HepG2 (cell line): ENCODE results near the gene WRAP73. TPM values are rescaled to one million over a fixed set of nuclear protein-coding genes. Genes with fewer than 3 reads are reported as not detected.

Experiments used
- ATAC-seq: fragments of 200-7000 bp; cut with Tn5 transposase; 3 replicates; pipeline ENCODE4 v1.9.1; 2020; ENCODE audit warnings: mild to moderate bottlenecking, moderate library complexity
- BruUV-seq: library from RNA; stranded (reverse); fragments of 400-500 nt; replicated peaks from 2 replicates; lab custom pipeline; 2021; lab: Mats Ljungman, UMichigan
- CTCF ChIA-PET: fragments of 300-600 bp; formaldehyde crosslinking; extraction: SDS; loops from one replicate; lab custom pipeline; 2021; ENCODE audit warnings: low total read pairs, inconsistent platforms, low intra/inter-chr PET ratio; lab: Yijun Ruan, JAX
- POLR2A ChIA-PET: fragments of 350-600 bp; sonication (Branson Sonifier 250); formaldehyde crosslinking; loops from one replicate; lab custom pipeline; 2020; ENCODE audit warnings: antibody characterized with exemption, inconsistent platforms; lab: Yijun Ruan, JAX
- DNase-seq: peaks from one replicate; pipeline ENCODE4 v3.0.0-alpha.2; 2015; ENCODE audit warnings: low spot score
- FAIRE-seq: peaks from 3 replicates; lab custom pipeline; 2011; peaks lifted over from hg19 to GRCh38; lab: Jason Lieb, UNC
- H2AFZ ChIP-seq: one replicate; pipeline ENCODE4 v1.6.1; 2011; ENCODE audit warnings: low read length, inconsistent platforms
- H3K27ac ChIP-seq: fragments of 300-600 bp; 3 replicates; pipeline ENCODE4 v1.8.0; 2011; ENCODE audit warnings: mixed run types, mild to moderate bottlenecking, mixed read lengths, low read length, inconsistent platforms; ENCODE audit not compliant: insufficient read depth; ENCODE audit errors: extremely low read length
- H3K27me3 ChIP-seq, 2 experiments: fragments of 200-600 bp in 1 of 2; 2 replicates in 1 of 2; 3 replicates in 1 of 2; pipeline versions ENCODE4 v1.6.0 to v1.8.0; 2011; ENCODE audit warnings: low read length in 2 of 2, mild to moderate bottlenecking in 2 of 2, moderate library complexity in 2 of 2, inconsistent platforms in 1 of 2; ENCODE audit not compliant: insufficient read depth in 2 of 2, control insufficient read depth in 1 of 2
- H3K36me3 ChIP-seq, 2 experiments: fragments of 200-600 bp in 1 of 2; replicated peaks in 1 of 2; 2 replicates in 1 of 2; 3 replicates in 1 of 2; pipeline versions ENCODE4 v1.5.1 to v1.8.0; 2011; ENCODE audit warnings: low read length in 2 of 2, inconsistent platforms in 1 of 2; ENCODE audit not compliant: insufficient read depth in 2 of 2, control insufficient read depth in 1 of 2
- H3K4me1 ChIP-seq: 2 replicates; pipeline ENCODE4 v1.5.1; 2012; ENCODE audit warnings: low read length, inconsistent platforms; ENCODE audit not compliant: insufficient read depth
- H3K4me2 ChIP-seq: 2 replicates; pipeline ENCODE4 v1.6.0; 2011; ENCODE audit warnings: low read depth, low read length, inconsistent platforms
- H3K4me3 ChIP-seq, 3 experiments: fragments of 200-600 bp in 1 of 3; sonication (generic), shearing (Covaris generic) in 1 of 3; replicated peaks in 1 of 3; 2 replicates each; pipeline ENCODE4 v1.5.1; 2011 to 2016; ENCODE audit warnings: low read length in 3 of 3, inconsistent platforms in 2 of 3, low read depth in 2 of 3, mild to moderate bottlenecking in 2 of 3, control low read depth in 1 of 3, mixed read lengths in 1 of 3; ENCODE audit not compliant: insufficient read depth in 1 of 3
- H3K79me2 ChIP-seq: one replicate; pipeline ENCODE4 v1.6.1; 2011; ENCODE audit warnings: low read length, inconsistent platforms; ENCODE audit not compliant: insufficient read depth
- H3K9ac ChIP-seq: 2 replicates; pipeline ENCODE4 v1.6.0; 2011; ENCODE audit warnings: mild to moderate bottlenecking, low read depth, low read length, inconsistent platforms; ENCODE audit not compliant: insufficient read depth
- H3K9me3 ChIP-seq: 2 replicates; pipeline ENCODE4 v1.5.1; 2012; ENCODE audit warnings: mild to moderate bottlenecking, low read length
- H4K20me1 ChIP-seq: 2 replicates; pipeline ENCODE4 v1.6.0; 2011; ENCODE audit warnings: inconsistent platforms, mild to moderate bottlenecking, low read length, moderate library complexity; ENCODE audit not compliant: insufficient read depth
- ATF7-NPFF ChIP-seq: sonication (generic); formaldehyde crosslinking; IDR thresholded peaks from 2 replicates; pipeline ENCODE4 v1.8.1; 2023; ENCODE audit warnings: mild to moderate bottlenecking, low read depth, missing genetic modification reagents, moderate library complexity
- ISL2 ChIP-seq: sonication (generic); formaldehyde crosslinking; IDR thresholded peaks from 2 replicates; pipeline ENCODE4 v1.5.0; 2020; ENCODE audit warnings: missing genetic modification reagents
- MXD1 ChIP-seq: sonication (generic); formaldehyde crosslinking; IDR thresholded peaks from 2 replicates; pipeline ENCODE4 v1.4.0; 2020; ENCODE audit warnings: mild to moderate bottlenecking, missing genetic modification reagents
- POLR2AphosphoS2 ChIP-seq: IDR thresholded peaks from 2 replicates; pipeline ENCODE4 v1.6.1; 2011; ENCODE audit warnings: low read depth, low read length, improper control_type of control experiment
- RBM22 ChIP-seq: fragments of 200-400 bp; formaldehyde crosslinking; optimal IDR thresholded peaks from 2 replicates; pipeline ENCODE3; 2017; ENCODE audit warnings: mild to moderate bottlenecking, low read length, moderate library complexity
- RFXAP ChIP-seq: sonication (generic); formaldehyde crosslinking; IDR thresholded peaks from 2 replicates; pipeline ENCODE4 v1.4.0; 2020; ENCODE audit warnings: missing genetic modification reagents, borderline replicate concordance
- ZBTB42 ChIP-seq: sonication (generic); formaldehyde crosslinking; IDR thresholded peaks from 2 replicates; pipeline ENCODE4 v1.5.0; 2020; ENCODE audit warnings: mild to moderate bottlenecking, missing genetic modification reagents
- ZFX ChIP-seq: sonication (generic); formaldehyde crosslinking; IDR thresholded peaks from 2 replicates; pipeline ENCODE4 v1.4.0; 2020; ENCODE audit warnings: mild to moderate bottlenecking, low read depth, missing genetic modification reagents, moderate library complexity
- ZHX1 ChIP-seq: sonication (generic); formaldehyde crosslinking; IDR thresholded peaks from 2 replicates; pipeline ENCODE4 v1.8.1; 2022; ENCODE audit warnings: low read depth, mild to moderate bottlenecking, missing genetic modification reagents
- ZNF577 ChIP-seq: sonication (generic); formaldehyde crosslinking; IDR thresholded peaks from 2 replicates; pipeline ENCODE4 v1.4.0; 2020; ENCODE audit warnings: mild to moderate bottlenecking, low read depth, missing genetic modification reagents, borderline replicate concordance
- ZNF614 ChIP-seq: IDR thresholded peaks from 2 replicates; pipeline ENCODE4 v1.6.1; 2018; ENCODE audit warnings: missing biosample characterization, missing genetic modification reagents, inconsistent platforms, borderline replicate concordance
- ZNF878 ChIP-seq: sonication (generic); formaldehyde crosslinking; IDR thresholded peaks from 2 replicates; pipeline ENCODE4 v1.8.1; 2023; ENCODE audit warnings: mild to moderate bottlenecking, missing genetic modification reagents, moderate library complexity
- ZNF879 ChIP-seq: sonication (generic); formaldehyde crosslinking; IDR thresholded peaks from 2 replicates; pipeline ENCODE4 v1.8.1; 2023; ENCODE audit warnings: missing genetic modification reagents
- WGBS: methylation state at CpG from one replicate; pipeline ENCODE4 v1.1.6; 2017; ENCODE audit warnings: low lambda C conversion rate; 5-methylcytosine and 5-hydroxymethylcytosine counted together
- in situ Hi-C: cut with HindIII; loops from 2 replicates; pipeline ENCODE4 v1.10.0; 2017; ENCODE audit warnings: low pct_unique_long_range_greater_than_20kb; ENCODE audit not compliant: extremely low pct_ligation_motif_present
- intact Hi-C: fragments of 100-400 bp; cut with micrococcal nuclease; formaldehyde crosslinking; loops from one replicate; pipeline ENCODE4 v1.10.0; 2022; ENCODE audit not compliant: unreplicated experiment
- polyA plus RNA-seq, 8 experiments: library from polyadenylated mRNA; depleted of rRNA in 3 of 8; stranded (reverse) in 7 of 8; unstranded in 1 of 8; fragments of >200 nt; fragmentation: Illumina TruSeq in 4 of 8; extraction: Trizol in 4 of 8; gene quantifications; 2 replicates each; pipeline versions ENCODE4 v1.2.1 to v1.2.3, GENCODE V29; 2011 to 2016; ENCODE audit warnings: low read depth in 4 of 8, missing spikeins in 1 of 8, mixed read lengths in 1 of 8; ENCODE audit not compliant: insufficient read depth in 1 of 8
- total RNA-seq, 5 experiments: library from RNA; depleted of rRNA; stranded (reverse); fragments of >200 nt; fragmentation: Illumina TruSeq; extraction: Trizol; gene quantifications; 2 replicates each; pipeline ENCODE4 v1.2.3, GENCODE V29; 2016; ENCODE audit warnings: low read depth in 1 of 5

WRAP73 gene
- total and polyA plus RNA-seq, 2 of the 13 experiments (the other 11 are each of a cell fraction or from before 2014, with no cell fraction given): 18.1 to 40.4 TPM

GRCh38 chr1:3602375-3602774 lies 47.5 kb downstream of the WRAP73 start (continued):
- no peak for TF ChIP-seq ZNF879 (CRISPR knock-in tag)
- TF ChIP-seq ATF7-NPFF: no peak
- TF ChIP-seq ZNF878 (CRISPR knock-in tag): no peak
- TF ChIP-seq ZFX (CRISPR knock-in tag): no peak

GRCh38 chr1:3601743-3602142 lies 48.2 kb downstream of the WRAP73 start:
- TF ChIP-seq ZNF614 (CRISPR knock-in tag): no peak
- TF ChIP-seq ISL2 (CRISPR knock-in tag): no peak
- no peak for TF ChIP-seq ZHX1 (CRISPR knock-in tag)
- TF ChIP-seq ZNF577: no peak
- no peak for TF ChIP-seq MXD1
- no peak for TF ChIP-seq RBM22
- TF ChIP-seq POLR2AphosphoS2: no peak
- no peak for TF ChIP-seq ZBTB42 (CRISPR knock-in tag)
- TF ChIP-seq RFXAP: no peak
- CTCF ChIA-PET: no interaction called here
- intact Hi-C loops: no loop called here

More at GRCh38 chr1:3601743-3602142, 48.2 kb downstream of the WRAP73 start:
- no peaks in the 10 kb centered on the region for H3K9me3 ChIP-seq
- in situ Hi-C loops: no loop called here
- POLR2A ChIA-PET: no interaction called here
- H4K20me1 ChIP-seq: 0 out of 2 replicates have a peak, but pooled peaks cover 3% of the 10 kb centered on the region
- no peak overlapping the region for H3K9ac ChIP-seq
- FAIRE-seq (no peak), DNase-seq (no peak), ATAC-seq (no peak)
- no TSS peak for BruUV-seq
- H3K27me3 ChIP-seq: peaks cover 25 to 96% of the 10 kb centered on the region in 2 experiments
- no peak overlapping the region for H3K4me3 ChIP-seq
- peaks cover 19% of the 10 kb centered on the region for H3K4me1 ChIP-seq
- 11% methylated on average over 9 of the region's 16 CpGs for WGBS
- H3K79me2 ChIP-seq: no peaks in the 10 kb centered on the region
- no peak overlapping the region for H3K27ac ChIP-seq
- H3K4me2 ChIP-seq: no peak overlapping the region
- no peaks in the 10 kb centered on the region for H3K36me3 ChIP-seq
- no peak overlapping the region for H2AFZ ChIP-seq
